HG03520 (cell line): ENCODE data around the gene TRAP1.

Experiments used
- ATAC-seq: cut with Tn5 transposase; IDR thresholded peaks from one replicate; pipeline ENCODE4 v1.9.1; 2021; ENCODE audit warnings: mild to moderate bottlenecking, moderate library complexity; ENCODE audit not compliant: unreplicated experiment

The TRAP1 gene

GRCh38 chr16:3737181-3737580 lies 19.9 kb upstream of the TRAP1 start:
- no peak for ATAC-seq

- no peak for ATAC-seq
Measured at GRCh38 chr16:3736116-3736515, 18.8 kb upstream of the TRAP1 start.

DNA sequence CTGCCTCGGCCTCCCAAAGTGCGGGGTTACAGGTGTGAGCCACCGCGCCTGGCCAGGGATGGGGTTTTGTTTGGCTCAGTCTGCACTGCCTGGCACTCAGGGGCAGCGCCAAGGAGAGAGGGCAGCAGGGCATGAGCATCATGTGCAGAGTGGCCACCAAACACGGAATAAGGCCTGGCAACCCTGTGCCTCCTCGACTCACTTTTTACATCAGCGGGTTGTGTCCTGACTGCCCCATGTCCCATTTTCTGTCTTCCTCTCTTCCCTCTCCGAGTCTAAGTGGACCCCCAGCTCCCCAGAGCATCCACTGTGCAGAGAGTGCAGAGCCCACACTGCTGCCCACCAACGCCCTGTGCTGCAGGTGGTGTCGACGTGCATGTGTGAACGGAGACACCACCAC lies 18.2 kb upstream of the TRAP1 start:
- no peak for ATAC-seq

GRCh38 chr16:3734758-3735221 lies 17.5 kb upstream of the TRAP1 start:
- no peak for ATAC-seq

DNA sequence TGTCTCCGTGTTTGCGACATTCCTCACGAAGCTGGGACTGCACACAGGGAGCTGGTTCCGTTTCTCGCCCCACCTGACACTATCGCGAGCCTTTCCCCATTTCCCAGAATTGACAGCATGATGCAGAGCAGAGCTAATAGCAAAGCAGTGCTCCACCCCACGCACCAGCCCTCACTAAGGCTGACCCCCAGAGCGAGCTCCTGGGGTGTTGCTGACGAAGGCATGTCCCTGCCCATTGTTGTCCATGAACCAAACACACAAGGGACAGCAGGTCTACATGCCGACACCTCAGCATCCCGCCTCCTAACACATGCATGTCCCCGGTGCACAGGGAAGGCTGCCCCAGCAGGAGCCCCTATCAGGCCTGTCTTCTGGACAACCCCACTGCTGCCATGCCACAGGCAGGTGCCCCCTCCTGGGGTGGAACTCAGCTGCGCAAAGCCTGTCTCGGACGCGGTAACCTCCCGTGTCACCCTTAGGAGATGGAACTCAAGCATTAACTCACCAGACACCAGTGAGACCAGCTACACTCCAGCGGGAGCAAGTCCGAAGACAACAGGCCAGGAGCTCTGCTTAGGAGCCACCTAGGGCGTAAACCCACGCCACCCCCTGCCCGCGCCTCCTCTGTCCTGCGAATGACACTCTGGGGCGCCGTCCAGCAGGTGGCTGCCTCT lies 16.9 kb upstream of the TRAP1 start:
- no peak for ATAC-seq

- ATAC-seq = no peak
Measured at GRCh38 chr16:3732171-3732570, 14.8 kb upstream of the TRAP1 start.

DNA sequence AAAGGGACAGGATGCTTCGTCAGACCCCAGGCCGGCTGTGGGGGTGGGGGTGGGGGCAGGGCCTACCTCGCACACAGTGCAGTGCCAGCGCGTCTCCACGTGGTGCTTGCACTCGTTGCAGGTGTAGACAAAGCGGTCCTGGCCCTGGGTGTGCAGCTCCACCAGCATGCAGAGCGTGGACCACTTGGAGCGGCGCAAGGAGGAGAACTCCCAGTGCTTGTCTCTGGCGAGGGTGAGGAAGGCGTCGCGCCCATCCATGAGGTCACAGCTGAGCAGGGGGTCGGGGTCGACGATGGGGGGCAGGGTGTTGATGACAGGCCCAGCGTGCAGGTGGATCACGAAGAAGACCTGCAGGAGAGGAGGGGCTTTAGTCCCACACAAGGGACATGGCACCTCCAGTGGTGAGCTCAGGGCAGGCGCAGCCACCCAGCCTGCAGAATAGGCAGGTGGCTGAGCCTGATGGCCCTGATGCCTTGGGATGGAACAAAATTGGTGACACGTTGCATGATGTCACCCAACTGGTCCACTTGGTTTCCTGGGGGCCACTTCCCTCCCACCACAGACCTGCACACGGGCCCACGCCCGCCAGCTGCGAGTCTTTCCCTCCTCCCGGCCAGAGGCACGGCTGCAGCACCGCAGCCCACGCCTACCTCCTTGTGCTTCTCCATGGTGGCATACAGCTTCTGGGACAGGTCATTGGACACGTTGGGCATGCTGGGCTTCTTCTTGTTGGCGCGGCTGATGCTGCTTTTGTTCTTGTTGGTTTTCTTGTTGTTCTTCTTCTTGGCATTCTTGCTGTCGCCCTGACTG lies 14.0 kb upstream of the TRAP1 start:
- ATAC-seq = no peak

DNA sequence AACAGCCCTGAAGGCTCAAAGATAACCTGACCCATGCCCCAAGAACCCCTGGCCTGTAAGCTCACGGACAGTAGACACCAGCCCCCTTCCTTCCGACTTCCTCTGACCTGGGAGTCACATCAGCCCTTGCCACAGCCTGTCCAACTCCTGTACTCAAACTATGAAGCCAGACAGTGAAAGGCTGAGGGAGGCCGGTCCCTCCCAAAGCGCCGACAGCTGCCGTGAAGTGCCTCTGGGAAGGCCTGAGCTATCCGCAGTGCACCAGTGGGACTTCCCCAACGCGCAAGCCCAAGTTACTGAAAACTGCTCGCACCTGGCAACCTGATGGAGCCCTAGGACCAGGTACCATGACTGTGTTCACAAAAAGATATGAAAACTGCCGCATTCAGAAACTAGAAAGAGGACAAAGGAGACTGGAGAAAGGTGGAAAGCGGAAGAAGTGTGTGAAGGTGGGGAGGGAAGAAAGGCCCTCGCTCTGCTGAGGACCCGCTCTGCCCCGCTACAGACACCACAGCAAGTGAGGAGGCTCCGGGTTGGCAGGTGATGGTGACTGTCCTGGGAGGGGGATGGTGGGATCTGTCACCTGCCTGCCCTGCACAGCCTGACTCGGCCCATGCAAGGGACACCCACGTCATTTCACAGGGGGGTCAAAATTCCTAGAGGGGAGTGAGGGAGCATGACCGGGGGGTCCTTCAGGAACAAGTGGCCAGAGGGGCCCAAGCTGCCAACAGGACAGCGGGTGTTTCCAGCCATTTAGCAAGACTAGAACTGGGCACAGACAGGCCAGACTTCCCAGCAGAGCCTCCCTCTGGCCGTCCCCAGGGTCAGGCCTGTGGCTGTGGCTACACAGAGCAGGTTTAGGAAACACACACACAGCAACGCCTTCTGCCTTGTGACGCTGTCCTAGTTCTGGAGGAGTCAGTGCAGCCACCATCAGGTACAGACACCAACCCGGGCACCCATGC lies 13.1 kb upstream of the TRAP1 start:
- no peak for ATAC-seq

DNA sequence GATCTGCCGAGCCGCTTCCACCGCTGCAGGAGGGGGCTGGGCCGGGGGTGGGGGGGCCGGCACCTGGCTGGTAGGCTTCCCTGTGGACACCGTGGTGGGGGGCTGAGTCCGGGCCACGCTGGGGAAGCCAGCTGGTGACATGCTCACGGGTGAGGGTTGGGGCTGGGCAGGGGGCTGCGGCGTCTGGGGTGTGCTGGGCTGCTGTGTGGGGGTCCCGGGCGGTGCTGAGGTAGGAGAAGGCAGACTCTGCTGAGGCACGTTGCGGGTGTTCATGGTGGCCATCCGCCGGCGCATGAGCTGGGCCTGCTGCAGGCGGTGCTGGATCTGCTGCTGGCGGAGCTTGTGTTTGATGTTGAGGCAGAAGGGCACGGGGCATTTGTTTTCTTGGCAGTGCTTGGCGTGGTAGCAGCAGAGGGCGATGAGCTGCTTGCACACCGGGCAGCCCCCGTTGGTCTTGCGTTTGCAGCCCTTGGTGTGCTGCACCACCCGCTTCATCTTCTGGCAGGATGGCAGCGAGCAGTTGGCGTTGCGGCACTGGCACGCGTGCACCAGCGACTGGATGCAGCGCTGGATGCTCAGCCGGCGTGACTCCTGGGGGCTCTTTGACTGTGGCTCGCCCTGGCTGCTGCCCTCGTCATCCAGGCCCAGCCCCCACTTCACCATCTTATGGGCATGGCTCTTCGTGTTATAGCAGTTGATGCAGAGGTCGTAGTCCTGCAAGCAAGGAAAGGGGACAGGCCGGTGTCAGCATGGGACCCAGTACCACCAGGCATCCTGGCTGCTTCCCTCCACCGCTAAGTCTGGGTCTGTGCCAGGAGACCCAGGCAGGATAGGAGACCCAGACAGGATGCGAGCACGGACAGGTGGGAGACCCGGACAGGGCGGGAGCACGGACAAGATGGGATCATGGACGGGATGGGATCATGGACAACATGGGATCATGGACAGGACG lies 12.1 kb upstream of the TRAP1 start:
- no peak for ATAC-seq

DNA sequence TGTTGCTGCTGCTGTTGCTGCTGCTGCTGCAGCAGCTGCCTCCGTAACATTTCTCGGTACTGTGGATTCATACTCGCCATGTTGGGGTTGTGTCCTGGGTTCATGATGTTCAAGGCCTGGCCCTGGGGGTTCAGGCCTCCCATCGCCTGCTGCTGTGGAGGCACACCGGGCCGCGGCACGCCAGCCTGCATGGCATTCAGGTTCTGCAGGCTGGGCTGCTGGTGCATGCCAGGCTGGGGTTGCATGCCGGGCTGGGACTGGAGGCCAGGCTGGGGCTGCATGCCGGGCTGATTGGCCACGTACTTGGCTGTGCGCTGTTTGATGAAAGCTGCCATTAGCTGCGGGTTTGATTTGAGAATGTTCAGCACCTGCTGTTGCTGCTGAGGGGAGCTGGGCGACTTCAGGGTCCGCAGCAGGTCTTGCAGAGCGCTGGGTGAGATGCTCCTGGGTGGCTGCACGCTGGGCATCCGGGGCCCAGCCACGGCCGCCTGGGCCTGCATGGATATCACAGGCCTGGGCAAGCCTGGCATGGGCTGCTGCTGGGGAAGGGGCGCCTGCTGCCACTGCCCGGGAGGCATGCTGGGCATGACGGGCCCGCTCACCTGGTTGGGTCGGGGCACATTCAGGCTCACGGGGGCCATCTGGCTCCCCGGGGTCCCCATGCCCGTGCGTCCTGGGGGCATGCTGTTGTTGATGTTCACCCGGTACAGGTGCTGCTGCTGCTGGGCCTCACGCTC lies 11.3 kb upstream of the TRAP1 start:
- ATAC-seq = no peak

DNA sequence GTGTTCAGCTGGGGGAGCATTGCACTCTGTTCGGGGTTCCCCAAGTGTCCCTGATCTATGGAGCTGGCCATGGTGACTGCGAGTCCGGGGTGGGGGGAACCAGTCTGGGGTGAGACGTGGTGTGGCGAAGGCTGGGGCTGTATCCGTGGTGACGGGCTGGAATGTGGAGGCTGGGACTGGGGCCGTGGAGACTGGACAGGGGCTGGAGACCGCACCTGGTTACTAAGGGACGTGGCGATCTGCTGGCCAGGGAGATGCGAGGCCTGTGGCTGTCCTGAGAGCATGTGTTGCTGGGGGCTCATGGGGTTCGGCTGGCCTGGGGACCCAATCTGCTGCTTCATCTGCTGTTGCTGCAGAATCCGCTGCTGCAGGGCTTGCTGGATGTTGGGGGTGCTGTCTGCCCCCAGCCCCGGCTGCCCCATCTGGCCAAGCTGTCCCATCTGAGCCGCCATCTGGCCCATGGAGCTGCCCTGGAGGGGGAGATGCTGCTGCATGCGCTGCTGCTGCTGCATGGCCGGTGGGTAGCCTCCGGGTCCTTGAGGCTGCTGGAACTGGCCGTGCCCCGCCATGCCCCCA lies 10.6 kb upstream of the TRAP1 start:
- no peak for ATAC-seq

GRCh38 chr16:3726021-3726687 lies 8.8 kb upstream of the TRAP1 start:
- no peak for ATAC-seq

DNA sequence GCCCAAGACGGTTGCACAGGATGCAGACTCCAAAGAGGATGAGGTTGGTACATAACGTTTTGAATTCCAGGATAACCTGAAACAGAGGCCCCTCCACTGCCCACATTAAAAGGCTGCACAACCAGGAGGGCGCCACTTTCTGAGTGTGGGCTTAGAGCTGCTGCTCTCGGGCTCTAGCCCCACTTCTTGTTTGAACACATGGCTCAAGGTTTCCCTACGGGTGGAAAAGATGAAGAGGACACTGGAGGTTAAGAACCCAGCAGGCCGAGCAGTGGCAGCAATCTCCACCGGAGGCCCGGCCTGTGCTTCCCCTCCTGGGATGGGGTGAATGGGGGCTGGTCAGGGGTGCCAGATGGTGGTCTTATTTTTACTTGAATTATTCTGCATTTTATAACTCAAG lies 8.0 kb upstream of the TRAP1 start:
- ATAC-seq = no peak

- no peak for ATAC-seq
Measured at GRCh38 chr16:3722508-3722907, 5.2 kb upstream of the TRAP1 start.

DNA sequence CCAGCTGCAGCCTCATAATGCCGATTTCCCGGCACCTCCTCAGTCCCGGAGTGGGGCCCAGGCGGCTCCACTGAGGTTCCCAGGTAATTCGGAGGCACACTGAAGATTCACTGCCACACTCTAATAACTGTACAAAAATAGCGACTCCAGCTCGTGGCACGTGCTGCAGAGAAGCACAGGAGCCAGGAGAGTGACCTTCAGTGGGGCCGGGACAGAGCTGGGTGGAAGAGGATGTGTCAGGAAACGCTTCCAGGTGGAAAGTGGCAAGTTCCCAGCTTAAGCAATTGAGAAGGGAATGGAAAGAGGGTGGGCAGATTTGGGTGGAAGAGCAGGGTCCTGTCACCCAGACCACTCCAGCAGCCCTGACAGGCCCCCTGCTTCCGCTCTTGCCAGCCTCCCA lies 3.1 kb upstream of the TRAP1 start:
- ATAC-seq = no peak

DNA sequence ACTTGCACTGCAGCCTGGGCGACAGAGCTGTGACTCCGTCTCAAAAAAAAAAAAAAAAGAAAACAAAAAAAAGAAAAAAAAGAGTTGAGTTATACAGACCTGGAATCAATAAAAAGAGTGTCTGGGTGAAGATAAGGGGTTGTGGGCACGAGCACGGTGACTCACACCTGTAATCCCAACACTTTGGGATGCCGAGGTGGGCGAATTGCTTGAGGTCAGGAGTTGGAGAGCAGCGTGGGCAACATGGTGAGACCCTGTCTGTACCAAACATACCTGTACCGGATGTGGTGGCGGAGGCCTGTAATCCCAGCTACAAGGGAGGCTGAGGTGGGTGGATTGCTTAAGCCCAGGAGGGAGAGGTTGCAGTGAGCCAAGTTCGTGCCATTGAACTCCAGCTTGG lies 1.3 kb upstream of the TRAP1 start:
- no peak for ATAC-seq

GRCh38 chr16:3718019-3718391 lies 681 bp upstream of the TRAP1 start:
- no peak for ATAC-seq

- ATAC-seq = no peak
Measured at GRCh38 chr16:3716831-3717234, 491 bp downstream of the TRAP1 start.

DNA sequence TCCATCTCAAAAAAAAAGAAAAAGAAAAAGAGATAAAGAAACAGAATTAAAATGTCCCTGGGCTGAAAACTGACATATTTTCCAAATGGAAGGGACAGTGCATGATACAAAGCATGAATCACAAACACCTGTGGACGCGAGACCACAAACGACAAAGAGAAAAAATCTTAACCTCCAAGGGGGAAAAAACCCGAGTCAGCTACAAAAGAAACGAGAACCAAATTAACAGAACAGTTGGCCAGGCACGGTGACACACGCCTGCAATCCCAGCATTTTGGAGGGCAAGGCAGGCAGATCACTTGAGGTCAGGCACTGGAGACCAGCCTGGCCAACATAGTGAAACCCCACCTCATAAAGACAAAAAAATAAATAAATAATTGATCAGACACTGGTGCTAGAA lies 1.9 kb downstream of the TRAP1 start:
- no peak for ATAC-seq
